ENCODE measurements around the gene INTS3. TPM values are rescaled to one million over a fixed set of nuclear protein-coding genes. Genes with fewer than 3 reads are reported as not detected.
"Not testable (repeated sequence)": the region's sequence is repeated elsewhere in the genome, so short reads cannot be mapped to it uniquely, and the experiment has no call there.

Gene INTS3
- total RNA-seq, 2 donors from 2014 or later, result 49.5 to 103 TPM

DNA sequence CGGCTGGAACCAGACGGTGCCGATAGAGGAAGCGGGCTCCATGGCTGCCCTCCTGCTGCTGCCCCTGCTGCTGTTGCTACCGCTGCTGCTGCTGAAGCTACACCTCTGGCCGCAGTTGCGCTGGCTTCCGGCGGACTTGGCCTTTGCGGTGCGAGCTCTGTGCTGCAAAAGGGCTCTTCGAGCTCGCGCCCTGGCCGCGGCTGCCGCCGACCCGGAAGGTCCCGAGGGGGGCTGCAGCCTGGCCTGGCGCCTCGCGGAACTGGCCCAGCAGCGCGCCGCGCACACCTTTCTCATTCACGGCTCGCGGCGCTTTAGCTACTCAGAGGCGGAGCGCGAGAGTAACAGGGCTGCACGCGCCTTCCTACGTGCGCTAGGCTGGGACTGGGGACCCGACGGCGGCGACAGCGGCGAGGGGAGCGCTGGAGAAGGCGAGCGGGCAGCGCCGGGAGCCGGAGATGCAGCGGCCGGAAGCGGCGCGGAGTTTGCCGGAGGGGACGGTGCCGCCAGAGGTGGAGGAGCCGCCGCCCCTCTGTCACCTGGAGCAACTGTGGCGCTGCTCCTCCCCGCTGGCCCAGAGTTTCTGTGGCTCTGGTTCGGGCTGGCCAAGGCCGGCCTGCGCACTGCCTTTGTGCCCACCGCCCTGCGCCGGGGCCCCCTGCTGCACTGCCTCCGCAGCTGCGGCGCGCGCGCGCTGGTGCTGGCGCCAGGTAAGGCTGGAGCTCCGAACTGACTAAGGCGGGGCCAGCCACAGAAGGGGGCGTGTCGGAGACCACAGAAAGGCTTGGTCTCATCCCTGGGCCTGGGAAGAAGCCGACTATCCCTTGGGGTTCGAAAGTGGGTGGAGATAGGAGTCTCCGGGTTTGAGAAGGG lies 47.8 kb downstream of the INTS3 start:
- peaks cover 4% of the 10 kb centered on the region for H3K4me1 Mint-ChIP-seq
- H3K36me3 Mint-ChIP-seq (ENCODE audit: low read depth), result peaks cover 30% of the 10 kb centered on the region
- H3K27me3 Mint-ChIP-seq, result no peaks in the 10 kb centered on the region
- ATAC-seq (replicated peaks), result peak; percentile 78
- H3K9me3 Mint-ChIP-seq, result no peaks in the 10 kb centered on the region
- no peak overlapping the region for H3K27ac Mint-ChIP-seq
- H3K4me3 Mint-ChIP-seq, result peak overlapping the region; percentile 82

DNA sequence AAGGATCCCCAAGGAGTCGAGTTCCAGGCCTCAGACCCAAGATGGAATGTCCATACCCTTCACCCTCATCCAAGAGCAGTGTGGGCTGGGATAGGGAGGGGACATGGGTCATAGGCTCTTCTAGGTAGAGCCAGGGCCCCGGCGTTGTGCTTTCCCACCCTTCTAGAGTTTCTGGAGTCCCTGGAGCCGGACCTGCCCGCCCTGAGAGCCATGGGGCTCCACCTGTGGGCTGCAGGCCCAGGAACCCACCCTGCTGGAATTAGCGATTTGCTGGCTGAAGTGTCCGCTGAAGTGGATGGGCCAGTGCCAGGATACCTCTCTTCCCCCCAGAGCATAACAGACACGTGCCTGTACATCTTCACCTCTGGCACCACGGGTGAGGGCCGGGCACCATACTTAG lies 48.5 kb downstream of the INTS3 start:
- Mint-ChIP-seq H3K36me3 (ENCODE audit: low read depth) (peaks cover 28% of the 10 kb centered on the region), H3K4me1 (peaks cover 4% of the 10 kb centered on the region), H3K27me3 (no peaks in the 10 kb centered on the region), H3K9me3 (no peaks in the 10 kb centered on the region), H3K27ac (peak overlapping the region; percentile 66), H3K4me3 (peak overlapping the region; percentile 82)
- no peak for ATAC-seq (replicated peaks)

DNA sequence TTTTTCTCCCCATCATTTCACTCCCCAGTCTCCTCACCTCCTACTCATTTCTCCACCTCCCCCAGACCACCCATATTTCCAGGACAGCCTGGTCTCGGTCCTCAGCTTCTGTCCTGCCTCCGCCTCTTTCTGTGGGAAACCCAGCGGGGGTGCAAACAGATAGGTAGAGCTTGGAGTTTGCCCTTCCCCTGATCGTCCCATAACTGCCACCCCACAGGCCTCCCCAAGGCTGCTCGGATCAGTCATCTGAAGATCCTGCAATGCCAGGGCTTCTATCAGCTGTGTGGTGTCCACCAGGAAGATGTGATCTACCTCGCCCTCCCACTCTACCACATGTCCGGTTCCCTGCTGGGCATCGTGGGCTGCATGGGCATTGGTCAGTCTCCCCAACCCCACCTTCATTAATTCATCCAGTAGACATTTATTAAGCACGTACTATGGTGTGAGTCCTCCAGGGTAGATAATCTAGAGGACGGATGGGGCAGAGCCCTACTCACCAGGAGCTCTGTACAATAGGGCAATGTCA lies 49.1 kb downstream of the INTS3 start:
- Mint-ChIP-seq H3K4me1 (peaks cover 4% of the 10 kb centered on the region), H3K27ac (peak overlapping the region; percentile 66), H3K4me3 (peak overlapping the region; percentile 82), H3K9me3 (no peaks in the 10 kb centered on the region), H3K36me3 (ENCODE audit: low read depth) (peaks cover 28% of the 10 kb centered on the region), H3K27me3 (no peaks in the 10 kb centered on the region)
- ATAC-seq (replicated peaks), result no peak

DNA sequence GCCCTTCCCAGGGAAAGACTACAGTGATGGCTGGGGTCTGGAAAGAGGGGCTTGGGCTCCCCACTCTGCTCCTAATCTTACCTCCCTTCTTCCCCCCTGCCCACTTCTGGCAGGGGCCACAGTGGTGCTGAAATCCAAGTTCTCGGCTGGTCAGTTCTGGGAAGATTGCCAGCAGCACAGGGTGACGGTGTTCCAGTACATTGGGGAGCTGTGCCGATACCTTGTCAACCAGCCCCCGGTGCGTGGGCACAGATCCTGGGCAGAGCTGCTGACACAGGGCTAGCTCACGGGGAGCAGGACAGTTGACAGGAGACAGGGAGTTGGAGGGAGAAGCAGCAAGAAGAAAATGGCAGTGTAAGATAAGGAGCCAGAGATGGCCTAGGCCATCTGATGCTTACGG lies 49.8 kb downstream of the INTS3 start:
- H3K9me3 Mint-ChIP-seq, result no peaks in the 10 kb centered on the region
- H3K27ac Mint-ChIP-seq, result peak overlapping the region; percentile 66
- H3K4me3 Mint-ChIP-seq, result no peak overlapping the region
- H3K4me1 Mint-ChIP-seq, result peaks cover 4% of the 10 kb centered on the region
- no peak for ATAC-seq (replicated peaks)
- no peaks in the 10 kb centered on the region for H3K27me3 Mint-ChIP-seq
- peaks cover 21% of the 10 kb centered on the region for H3K36me3 Mint-ChIP-seq (ENCODE audit: low read depth)

DNA sequence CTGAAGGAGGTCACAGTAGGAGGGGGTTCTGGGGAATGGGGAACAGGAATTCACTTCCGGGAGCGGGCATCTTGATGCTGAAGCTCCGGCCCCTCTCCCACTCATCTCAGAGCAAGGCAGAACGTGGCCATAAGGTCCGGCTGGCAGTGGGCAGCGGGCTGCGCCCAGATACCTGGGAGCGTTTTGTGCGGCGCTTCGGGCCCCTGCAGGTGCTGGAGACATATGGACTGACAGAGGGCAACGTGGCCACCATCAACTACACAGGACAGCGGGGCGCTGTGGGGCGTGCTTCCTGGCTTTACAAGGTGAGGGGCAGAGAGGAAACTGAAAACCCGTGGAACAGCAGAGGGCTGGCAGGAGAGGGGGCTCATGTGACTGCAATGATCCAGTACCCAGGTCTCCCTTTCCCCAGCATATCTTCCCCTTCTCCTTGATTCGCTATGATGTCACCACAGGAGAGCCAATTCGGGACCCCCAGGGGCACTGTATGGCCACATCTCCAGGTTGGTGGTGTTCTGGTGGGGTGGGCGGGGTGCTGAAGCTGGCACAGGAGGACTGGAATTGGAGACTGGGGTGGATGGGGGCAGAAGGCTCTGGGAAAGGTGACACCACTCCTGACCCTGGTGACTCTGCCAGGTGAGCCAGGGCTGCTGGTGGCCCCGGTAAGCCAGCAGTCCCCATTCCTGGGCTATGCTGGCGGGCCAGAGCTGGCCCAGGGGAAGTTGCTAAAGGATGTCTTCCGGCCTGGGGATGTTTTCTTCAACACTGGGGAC lies 50.4 kb downstream of the INTS3 start:
- ATAC-seq (replicated peaks), result no peak
- Mint-ChIP-seq H3K4me1 (peaks cover 4% of the 10 kb centered on the region), H3K27me3 (no peaks in the 10 kb centered on the region), H3K9me3 (no peaks in the 10 kb centered on the region), H3K4me3 (no peak overlapping the region), H3K27ac (no peak overlapping the region), H3K36me3 (ENCODE audit: low read depth) (peaks cover 17% of the 10 kb centered on the region)

DNA sequence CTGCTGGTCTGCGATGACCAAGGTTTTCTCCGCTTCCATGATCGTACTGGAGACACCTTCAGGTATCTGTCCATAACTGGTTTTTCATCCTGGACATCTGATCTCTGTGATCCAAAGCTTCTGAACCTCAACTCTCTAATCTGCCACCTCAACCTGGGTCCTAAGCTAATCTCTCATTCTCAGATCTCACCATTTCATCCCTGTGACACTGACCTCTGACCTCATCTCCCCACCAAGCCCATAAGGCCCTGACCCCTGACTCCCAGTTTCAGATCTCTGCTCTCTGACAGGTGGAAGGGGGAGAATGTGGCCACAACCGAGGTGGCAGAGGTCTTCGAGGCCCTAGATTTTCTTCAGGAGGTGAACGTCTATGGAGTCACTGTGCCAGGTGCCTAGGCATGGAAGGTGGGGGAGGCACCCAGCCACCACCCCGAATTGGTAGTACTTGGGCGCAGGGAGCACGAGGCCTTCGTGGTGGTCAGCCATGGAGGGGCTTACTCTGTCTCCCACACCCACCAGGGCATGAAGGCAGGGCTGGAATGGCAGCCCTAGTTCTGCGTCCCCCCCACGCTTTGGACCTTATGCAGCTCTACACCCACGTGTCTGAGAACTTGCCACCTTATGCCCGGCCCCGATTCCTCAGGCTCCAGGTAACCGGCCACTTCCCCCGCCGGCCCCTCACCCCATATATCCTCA lies 51.1 kb downstream of the INTS3 start:
- peaks cover 4% of the 10 kb centered on the region for H3K4me1 Mint-ChIP-seq
- no peak for ATAC-seq (replicated peaks)
- no peaks in the 10 kb centered on the region for H3K27me3 Mint-ChIP-seq
- no peaks in the 10 kb centered on the region for H3K9me3 Mint-ChIP-seq
- peaks cover 10% of the 10 kb centered on the region for H3K36me3 Mint-ChIP-seq (ENCODE audit: low read depth)
- no peak overlapping the region for H3K4me3 Mint-ChIP-seq
- no peak overlapping the region for H3K27ac Mint-ChIP-seq

DNA sequence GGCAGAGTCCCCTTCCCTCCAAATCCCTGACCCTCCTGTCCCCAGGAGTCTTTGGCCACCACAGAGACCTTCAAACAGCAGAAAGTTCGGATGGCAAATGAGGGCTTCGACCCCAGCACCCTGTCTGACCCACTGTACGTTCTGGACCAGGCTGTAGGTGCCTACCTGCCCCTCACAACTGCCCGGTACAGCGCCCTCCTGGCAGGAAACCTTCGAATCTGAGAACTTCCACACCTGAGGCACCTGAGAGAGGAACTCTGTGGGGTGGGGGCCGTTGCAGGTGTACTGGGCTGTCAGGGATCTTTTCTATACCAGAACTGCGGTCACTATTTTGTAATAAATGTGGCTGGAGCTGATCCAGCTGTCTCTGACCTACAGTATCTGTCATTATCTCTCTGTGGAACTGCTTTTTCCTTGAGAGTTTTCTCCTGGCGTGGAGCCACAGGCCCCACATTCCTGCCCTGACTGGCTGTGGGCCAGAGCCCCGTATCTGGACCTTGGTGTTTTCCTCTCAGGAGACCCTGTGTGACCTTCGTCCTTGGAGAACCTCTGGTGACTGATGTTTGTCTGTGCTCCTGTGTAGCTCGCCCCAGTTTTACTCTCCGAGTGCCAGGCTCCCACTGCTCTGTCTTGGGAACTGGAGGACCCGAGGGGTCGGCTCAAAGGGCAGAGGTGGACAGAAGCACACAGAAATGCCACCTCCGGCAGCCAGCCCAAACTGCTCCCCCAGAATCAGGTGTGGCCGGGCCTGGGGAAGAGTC lies 52.1 kb downstream of the INTS3 start:
- Mint-ChIP-seq H3K36me3 (ENCODE audit: low read depth) (no peaks in the 10 kb centered on the region), H3K4me1 (peaks cover 4% of the 10 kb centered on the region), H3K4me3 (no peak overlapping the region), H3K27ac (no peak overlapping the region), H3K9me3 (no peaks in the 10 kb centered on the region), H3K27me3 (no peaks in the 10 kb centered on the region)
- no peak for ATAC-seq (replicated peaks)

DNA sequence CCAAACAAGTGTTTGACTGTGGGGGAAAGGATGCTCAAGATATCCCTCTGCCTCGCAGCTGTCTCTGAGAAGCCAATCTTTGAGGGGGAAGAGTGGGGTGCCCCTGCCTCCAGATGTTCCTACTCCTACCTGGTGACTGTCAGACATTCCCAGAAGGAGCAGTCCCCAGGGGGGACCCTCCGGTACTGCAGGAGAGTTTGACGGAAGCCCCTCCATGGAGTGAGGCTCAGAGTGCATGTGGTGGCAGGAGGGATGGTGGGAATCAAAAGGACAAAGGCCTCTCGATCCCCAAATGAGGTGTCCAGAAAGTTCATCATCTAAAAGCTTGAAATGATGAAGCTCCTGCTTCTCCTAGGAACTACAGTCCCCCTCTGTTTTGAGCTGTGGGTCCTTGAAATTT lies 52.7 kb downstream of the INTS3 start:
- no peak overlapping the region for H3K27ac Mint-ChIP-seq
- no peak for ATAC-seq (replicated peaks)
- peaks cover 4% of the 10 kb centered on the region for H3K4me1 Mint-ChIP-seq
- H3K4me3 Mint-ChIP-seq, result no peak overlapping the region
- no peaks in the 10 kb centered on the region for H3K9me3 Mint-ChIP-seq
- H3K36me3 Mint-ChIP-seq (ENCODE audit: low read depth), result no peaks in the 10 kb centered on the region
- no peaks in the 10 kb centered on the region for H3K27me3 Mint-ChIP-seq

DNA sequence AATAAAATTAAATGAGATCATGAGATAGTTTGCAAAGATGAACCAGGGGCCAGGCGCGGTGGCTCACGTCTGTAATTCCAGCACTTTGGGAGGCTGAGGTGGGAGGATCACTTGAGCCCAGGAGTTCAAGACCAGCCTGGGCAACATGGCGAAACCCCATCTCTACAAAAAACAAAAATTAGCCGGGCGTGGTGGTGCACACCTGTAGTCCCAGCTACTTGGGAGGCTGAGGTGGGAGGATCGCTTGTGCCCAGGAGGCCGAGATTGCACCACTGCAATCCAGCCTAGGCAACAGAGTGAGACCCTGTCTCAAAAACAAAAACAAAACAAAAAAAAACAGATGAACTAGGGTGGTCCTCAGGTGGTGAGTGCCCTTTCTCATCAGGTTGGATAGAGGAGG lies 54.8 kb downstream of the INTS3 start:
- not testable (repeated sequence) for H3K4me1 Mint-ChIP-seq; H3K9me3 Mint-ChIP-seq; H3K36me3 Mint-ChIP-seq (ENCODE audit: low read depth); ATAC-seq (replicated peaks); H3K27me3 Mint-ChIP-seq
- H3K4me3 Mint-ChIP-seq, result peak overlapping the region; percentile 85
- H3K27ac Mint-ChIP-seq, result peak overlapping the region; percentile 91

DNA sequence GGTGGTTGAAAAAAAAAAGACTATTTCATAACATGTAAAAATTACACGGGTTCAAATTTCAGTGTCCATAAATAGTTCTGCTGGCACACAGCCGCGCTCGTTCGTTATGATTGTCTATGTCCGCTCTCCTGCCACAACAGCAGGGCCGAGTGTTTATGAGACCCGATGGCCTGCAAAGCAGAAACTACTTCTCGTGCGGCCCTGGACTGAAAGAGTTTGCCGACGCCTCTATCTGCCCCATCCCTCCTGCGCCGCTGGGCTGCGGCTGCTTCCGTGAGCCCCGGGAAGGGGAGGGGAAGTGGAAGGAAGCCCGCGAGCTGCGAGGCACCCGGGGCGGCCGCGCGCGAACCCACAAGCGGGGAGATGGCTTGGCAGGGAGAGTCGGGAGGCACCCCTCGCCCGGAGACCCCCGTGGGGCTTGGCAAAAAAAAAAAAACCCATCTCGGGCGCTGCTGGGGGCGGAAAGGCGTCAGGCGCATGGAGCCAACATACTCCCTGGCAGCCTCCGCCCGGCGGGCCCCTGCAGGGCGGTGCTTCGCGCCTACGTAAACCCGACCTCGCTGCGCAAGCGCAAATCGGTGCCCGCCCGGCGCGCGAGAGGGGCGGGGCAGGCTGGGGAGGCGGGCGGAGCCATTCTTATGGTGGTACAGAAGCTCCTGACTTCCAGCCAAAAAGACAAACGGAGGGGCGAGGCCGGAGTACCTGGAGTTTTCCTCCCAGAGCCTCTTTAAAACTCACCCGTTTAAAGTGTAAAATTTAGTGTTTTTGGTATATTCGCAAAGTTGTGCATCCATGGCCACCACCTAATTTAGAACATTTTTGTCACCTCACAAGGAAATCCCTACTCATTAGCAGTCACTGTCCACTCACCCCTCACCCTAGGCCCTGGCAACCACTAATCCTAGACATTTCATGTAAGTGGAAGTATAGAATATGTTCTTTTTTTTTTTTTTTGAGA lies 55.7 kb downstream of the INTS3 start:
- H3K27me3 Mint-ChIP-seq, result peaks cover 8% of the 10 kb centered on the region
- H3K36me3 Mint-ChIP-seq (ENCODE audit: low read depth), result no peaks in the 10 kb centered on the region
- H3K4me1 Mint-ChIP-seq, result no peaks in the 10 kb centered on the region

DNA sequence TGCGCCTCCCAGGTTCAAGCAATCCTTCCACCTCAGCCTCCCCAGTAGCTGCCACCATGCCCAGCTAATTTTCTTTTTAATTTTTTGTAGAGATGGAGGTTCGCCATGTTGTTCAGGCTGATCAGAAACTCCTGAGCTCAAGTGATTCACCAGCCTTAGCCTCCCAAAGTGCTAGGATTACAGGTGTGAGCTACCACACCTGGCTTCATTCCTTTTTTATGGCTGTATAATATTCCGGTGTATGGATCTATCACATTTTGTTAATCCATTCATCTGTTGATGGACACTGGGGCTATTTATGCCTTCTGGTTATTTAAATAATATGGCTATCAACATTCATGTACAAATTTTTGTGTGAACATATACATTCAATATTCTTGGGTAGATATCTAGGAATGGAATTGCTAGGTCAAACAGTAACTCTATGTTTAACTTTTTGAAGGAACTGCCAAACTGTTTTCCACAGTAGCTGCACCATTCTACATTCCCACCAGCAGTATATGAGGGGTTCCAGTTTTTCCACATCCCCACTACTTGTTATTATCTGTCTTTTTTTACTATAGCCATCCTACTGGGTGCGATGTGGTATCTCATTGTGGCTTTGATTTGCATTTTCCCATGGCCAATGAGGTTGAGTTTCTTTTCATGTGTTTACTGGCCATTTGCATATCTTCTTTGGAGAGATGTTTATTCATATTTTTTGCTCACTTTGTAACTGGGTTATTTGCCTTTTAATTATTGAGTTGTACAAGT lies 58.4 kb downstream of the INTS3 start:
- no peak overlapping the region for H3K4me3 Mint-ChIP-seq
- H3K36me3 Mint-ChIP-seq (ENCODE audit: low read depth), result no peaks in the 10 kb centered on the region
- peaks cover 9% of the 10 kb centered on the region for H3K4me1 Mint-ChIP-seq

More for the DNA sequence above, 55.7 kb downstream of the INTS3 start:
- Mint-ChIP-seq H3K4me3 (peak overlapping the region; percentile 85), H3K9me3 (no peaks in the 10 kb centered on the region), H3K27ac (peak overlapping the region; percentile 91)
- ATAC-seq (replicated peaks), result peak; percentile 98

DNA sequence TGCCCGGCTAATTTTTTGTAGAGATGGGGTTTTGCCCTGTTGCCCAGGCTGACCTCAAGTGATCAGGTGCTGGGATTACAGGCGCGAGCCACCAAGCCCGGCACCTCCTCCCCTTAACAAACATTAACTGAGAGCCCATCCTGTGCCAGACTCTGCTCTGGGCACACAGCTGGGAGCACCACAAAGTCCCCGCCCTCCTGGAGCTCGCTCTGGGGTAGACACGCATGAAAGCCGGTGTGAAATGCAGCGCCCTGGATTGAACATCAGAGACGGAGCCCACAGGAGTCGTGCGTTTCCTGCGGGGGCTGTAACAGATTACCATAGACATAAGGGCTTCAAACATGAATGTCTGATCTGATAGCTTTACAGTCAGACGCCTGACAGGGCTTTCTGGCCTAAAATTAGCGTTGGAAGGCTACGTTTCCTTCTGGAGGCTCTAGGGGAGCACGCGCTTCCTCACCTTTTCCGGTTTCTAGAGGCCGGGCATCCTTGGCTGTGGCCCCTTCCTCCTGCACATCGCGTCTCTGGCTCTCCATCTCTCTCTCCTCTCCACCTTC lies 61.7 kb downstream of the INTS3 start:
- ATAC-seq (replicated peaks), result no peak
- Mint-ChIP-seq H3K27me3 (peaks cover 8% of the 10 kb centered on the region), H3K4me3 (peak overlapping the region; percentile 46), H3K4me1 (peaks cover 9% of the 10 kb centered on the region), H3K27ac (peak overlapping the region; percentile 9), H3K9me3 (no peaks in the 10 kb centered on the region), H3K36me3 (ENCODE audit: low read depth) (no peaks in the 10 kb centered on the region)

More for the DNA sequence above, 58.4 kb downstream of the INTS3 start:
- Mint-ChIP-seq H3K27ac (no peak overlapping the region), H3K27me3 (peaks cover 8% of the 10 kb centered on the region), H3K9me3 (no peaks in the 10 kb centered on the region)
- ATAC-seq (replicated peaks), result no peak

Data from activated T-helper 17 cell treated with anti-CD3 and anti-CD28 coated beads, Interleukin-2, amount 50 U/mL, for 72 hours (primary cell).